Measurements from ENCODE around the gene ALAS1.

- TF ChIP-seq CTCF (IDR thresholded peaks at IDR 0.05; ENCODE audit: low read depth, low read length) (no peak), EZH2phosphoT487 (IDR thresholded peaks at IDR 0.05; ENCODE audit: low read depth) (no peak)
Measured at GRCh38 chr3:52228266-52228665, 30.3 kb downstream of the ALAS1 start.
